A673 (cell line): ENCODE data around the gene CRADD. TPM values are rescaled to one million over a fixed set of nuclear protein-coding genes. Genes with fewer than 3 reads are reported as not detected.

Experiments used
- BruUV-seq: library from RNA; stranded (reverse); fragments of 400-500 nt; replicated peaks from 2 replicates; lab custom pipeline; 2021; lab: Mats Ljungman, UMichigan
- CTCF ChIA-PET: fragments of 300-600 bp; sonication (Branson Sonifier 250); formaldehyde crosslinking; loops from one replicate; lab custom pipeline; 2022; ENCODE audit warnings: antibody characterized with exemption; lab: Charles Lee
- POLR2A ChIA-PET: fragments of 300-600 bp; sonication (Branson Sonifier 250); formaldehyde crosslinking; loops from one replicate; lab custom pipeline; 2022; ENCODE audit warnings: antibody characterized with exemption; ENCODE audit not compliant: low non-redundant PET; lab: Charles Lee
- DNase-seq: peaks from one replicate; pipeline ENCODE4 v3.0.0-alpha.2; 2015; ENCODE audit warnings: low spot score
- H3K27ac ChIP-seq: fragments of 200-600 bp; sonication (generic); 2 replicates; pipeline ENCODE4 v1.5.1; 2016; ENCODE audit warnings: mixed run types, low read depth, mild to moderate bottlenecking, mixed read lengths, antibody characterized with exemption, low read length; ENCODE audit not compliant: poor library complexity, severe bottlenecking
- H3K27me3 ChIP-seq: fragments of 200-600 bp; sonication (generic); replicated peaks from 2 replicates; pipeline ENCODE4 v1.6.1; 2017; ENCODE audit warnings: mixed run types, low read depth, mild to moderate bottlenecking, mixed read lengths, antibody characterized with exemption, low read length; ENCODE audit not compliant: insufficient read depth, poor library complexity
- H3K36me3 ChIP-seq: fragments of 200-600 bp; sonication (generic); 2 replicates; pipeline ENCODE4 v1.6.1; 2016; ENCODE audit warnings: mixed run types, mild to moderate bottlenecking, mixed read lengths, antibody characterized with exemption, low read length; ENCODE audit not compliant: insufficient read depth, poor library complexity, severe bottlenecking
- H3K4me1 ChIP-seq: fragments of 200-600 bp; sonication (generic); 2 replicates; pipeline ENCODE4 v1.6.1; 2017; ENCODE audit warnings: mixed run types, mild to moderate bottlenecking, mixed read lengths, antibody characterized with exemption, low read length; ENCODE audit not compliant: insufficient read depth, poor library complexity, severe bottlenecking
- H3K4me3 ChIP-seq: fragments of 200-600 bp; sonication (generic); 2 replicates; pipeline ENCODE4 v1.5.1; 2016; ENCODE audit warnings: low read depth, mixed run types, mild to moderate bottlenecking, mixed read lengths, low read length; ENCODE audit not compliant: poor library complexity, severe bottlenecking
- H3K9me3 ChIP-seq: fragments of 200-600 bp; sonication (generic); 2 replicates; pipeline ENCODE4 v1.6.1; 2016; ENCODE audit warnings: mixed run types, low read depth, mild to moderate bottlenecking, mixed read lengths, antibody characterized with exemption, low read length; ENCODE audit not compliant: poor library complexity, severe bottlenecking
- CTCF ChIP-seq: fragments of 300-800, 200-600 bp; sonication (generic); conservative IDR thresholded peaks from 2 replicates; pipeline ENCODE4 v1.5.1; 2017; ENCODE audit warnings: low read depth, mild to moderate bottlenecking, antibody characterized with exemption, low read length, moderate library complexity, mixed read lengths
- EZH2 ChIP-seq: fragments of 200-600 bp; sonication (generic); IDR thresholded peaks from 2 replicates; pipeline ENCODE4 v1.6.1; 2017; ENCODE audit warnings: borderline replicate concordance, low read depth, mild to moderate bottlenecking, mixed read lengths, antibody characterized with exemption, low read length; ENCODE audit not compliant: poor library complexity, severe bottlenecking
- intact Hi-C: fragments of 100-400 bp; cut with micrococcal nuclease; formaldehyde crosslinking; loops from one replicate; pipeline ENCODE4 v1.10.0; 2022; ENCODE audit not compliant: unreplicated experiment
- total RNA-seq: library from RNA; stranded (reverse); gene quantifications from 2 replicates; pipeline ENCODE4 v1.2.3, GENCODE V29; 2021

Gene CRADD
- total RNA-seq, 1 experiment from 2014 or later, result 9.1 TPM

GRCh38 chr12:93876360-93876759, 199.2 kb downstream of the CRADD start:
- Histone ChIP-seq H3K27me3 (no peaks in the 10 kb centered on the region), H3K9me3 (peaks cover 19% of the 10 kb centered on the region), H3K36me3 (no peaks in the 10 kb centered on the region), H3K4me3 (no peak overlapping the region), H3K4me1 (no peaks in the 10 kb centered on the region), H3K27ac (no peak overlapping the region)
- intact Hi-C loops, result no loop called here
- no peak for TF ChIP-seq CTCF
- no peak for TF ChIP-seq EZH2
- POLR2A ChIA-PET, result no interaction called here
- DNase-seq, result no peak
- BruUV-seq, result no TSS peak
- CTCF ChIA-PET, result no interaction called here

GRCh38 chr12:93877446-93877845, 200.3 kb downstream of the CRADD start:
- no TSS peak for BruUV-seq
- POLR2A ChIA-PET, result no interaction called here
- Histone ChIP-seq H3K4me1 (no peaks in the 10 kb centered on the region), H3K36me3 (no peaks in the 10 kb centered on the region), H3K9me3 (peaks cover 17% of the 10 kb centered on the region), H3K27me3 (no peaks in the 10 kb centered on the region), H3K27ac (no peak overlapping the region), H3K4me3 (no peak overlapping the region)
- intact Hi-C loops, result no loop called here
- TF ChIP-seq CTCF (no peak), EZH2 (no peak)
- no peak for DNase-seq
- CTCF ChIA-PET, result no interaction called here

GRCh38 chr12:93879476-93880421, 202.6 kb downstream of the CRADD start:
- H3K27me3 ChIP-seq, result no peaks in the 10 kb centered on the region
- no peak for TF ChIP-seq CTCF
- no peak for TF ChIP-seq EZH2
- no peak overlapping the region for H3K4me3 ChIP-seq
- no peaks in the 10 kb centered on the region for H3K36me3 ChIP-seq
- ChIA-PET POLR2A (no interaction called here), CTCF (no interaction called here)
- DNase-seq, result no peak
- intact Hi-C loops, result no loop called here
- H3K27ac ChIP-seq, result no peak overlapping the region
- H3K9me3 ChIP-seq, result no peaks in the 10 kb centered on the region
- H3K4me1 ChIP-seq, result no peaks in the 10 kb centered on the region
- BruUV-seq, result no TSS peak
